CD14-positive monocyte (primary cell): ENCODE measurements around the gene TAF15. TPM values are rescaled to one million over a fixed set of nuclear protein-coding genes. Genes with fewer than 3 reads are reported as not detected.
A peak's percentile ranks its signal among the peaks of the same experiment; 100 is the strongest.

Experiments used
- DNase-seq, 3 donors: peaks; one replicate each; pipeline ENCODE4 v3.0.0-alpha.2; 2011 to 2022
- H2AFZ ChIP-seq: 2 replicates; pipeline ENCODE4 v1.6.0; 2012; ENCODE audit warnings: mild to moderate bottlenecking, low read depth, low read length, inconsistent platforms; ENCODE audit not compliant: insufficient read depth, poor library complexity, severe bottlenecking
- H3K27ac ChIP-seq, 2 donors: 1 replicate in 1 of 2; 2 replicates in 1 of 2; pipeline ENCODE4 v1.5.1; 2012 to 2013; ENCODE audit warnings: low read length in 2 of 2, control low read depth in 1 of 2, inconsistent platforms in 1 of 2, low read depth in 1 of 2, mild to moderate bottlenecking in 1 of 2
- H3K27me3 ChIP-seq, 2 donors: one replicate each; pipeline versions ENCODE4 v1.6.0 to v1.6.1; 2011 to 2013; ENCODE audit warnings: low read length in 2 of 2; ENCODE audit not compliant: control insufficient read depth in 2 of 2, insufficient read depth in 2 of 2
- H3K36me3 ChIP-seq, 2 donors: replicated peaks in 1 of 2; 1 replicate in 1 of 2; 2 replicates in 1 of 2; pipeline versions ENCODE4 v1.5.1 to v1.6.1; 2012 to 2013; ENCODE audit warnings: low read length in 2 of 2, control low read depth in 1 of 2, inconsistent platforms in 1 of 2, mild to moderate bottlenecking in 1 of 2; ENCODE audit not compliant: insufficient read depth in 2 of 2, control insufficient read depth in 1 of 2
- H3K4me1 ChIP-seq, 2 donors: 1 replicate in 1 of 2; 2 replicates in 1 of 2; pipeline versions ENCODE4 v1.5.1 to v1.6.1; 2012 to 2013; ENCODE audit warnings: low read length in 2 of 2, control low read depth in 1 of 2, inconsistent platforms in 1 of 2, mild to moderate bottlenecking in 1 of 2, moderate library complexity in 1 of 2; ENCODE audit not compliant: insufficient read depth in 2 of 2, control insufficient read depth in 1 of 2
- H3K4me2 ChIP-seq: replicated peaks from 2 replicates; pipeline ENCODE3; 2012; ENCODE audit warnings: low read length, moderate library complexity, mild to moderate bottlenecking; ENCODE audit not compliant: poor library complexity, severe bottlenecking; ENCODE audit errors: extremely low read depth
- H3K4me3 ChIP-seq, 3 experiments: fragments of 200-600 bp in 1 of 3; sonication (generic) in 1 of 3; replicated peaks in 1 of 3; 1 replicate in 2 of 3; 2 replicates in 1 of 3; pipeline ENCODE4 v1.5.1; 2011 to 2013; ENCODE audit warnings: low read length in 3 of 3, mild to moderate bottlenecking in 3 of 3, control low read depth in 2 of 3, low read depth in 2 of 3, inconsistent platforms in 1 of 3, moderate library complexity in 1 of 3
- H3K79me2 ChIP-seq: 2 replicates; pipeline ENCODE4 v1.6.0; 2012; ENCODE audit warnings: mild to moderate bottlenecking, control low read depth, inconsistent platforms, low read length, moderate library complexity; ENCODE audit not compliant: insufficient read depth
- H3K9ac ChIP-seq: 2 replicates; pipeline ENCODE4 v1.6.0; 2017; ENCODE audit warnings: low read length, mild to moderate bottlenecking; ENCODE audit not compliant: insufficient read depth, poor library complexity, severe bottlenecking
- H3K9me3 ChIP-seq, 2 donors: replicated peaks in 1 of 2; 1 replicate in 1 of 2; 2 replicates in 1 of 2; pipeline versions ENCODE4 v1.5.1 to v1.6.1; 2012 to 2013; ENCODE audit warnings: low read length in 2 of 2, control low read depth in 1 of 2; ENCODE audit not compliant: control insufficient read depth in 1 of 2, insufficient read depth in 1 of 2
- H4K20me1 ChIP-seq: 2 replicates; pipeline ENCODE4 v1.6.0; 2012; ENCODE audit warnings: mild to moderate bottlenecking, low read length, control low read depth, moderate library complexity; ENCODE audit not compliant: insufficient read depth
- H3K27ac Mint-ChIP-seq, 7 donors: one replicate each; pipeline ENCODE4 v1.8.0; 2020; ENCODE audit warnings: mild to moderate bottlenecking in 7 of 7, mixed read lengths in 7 of 7, moderate library complexity in 6 of 7, inconsistent platforms in 2 of 7
- H3K27me3 Mint-ChIP-seq, 3 donors: one replicate each; pipeline ENCODE4 v1.8.0; 2021 to 2022; ENCODE audit warnings: low read depth in 3 of 3, mild to moderate bottlenecking in 3 of 3, mixed read lengths in 3 of 3, moderate library complexity in 3 of 3, inconsistent platforms in 1 of 3
- H3K36me3 Mint-ChIP-seq, 2 donors: one replicate each; pipeline ENCODE4 v1.8.0; 2020; ENCODE audit warnings: mixed read lengths in 2 of 2, inconsistent platforms in 1 of 2, mild to moderate bottlenecking in 1 of 2
- H3K4me1 Mint-ChIP-seq: one replicate; pipeline ENCODE4 v1.8.0; 2020; ENCODE audit warnings: mild to moderate bottlenecking, mixed read lengths
- H3K4me3 Mint-ChIP-seq, 2 donors: one replicate each; pipeline ENCODE4 v1.8.0; 2020; ENCODE audit warnings: mild to moderate bottlenecking in 2 of 2, mixed read lengths in 2 of 2, moderate library complexity in 1 of 2
- H3K9me3 Mint-ChIP-seq, 7 donors: one replicate each; pipeline ENCODE4 v1.8.0; 2020 to 2022; ENCODE audit warnings: mixed read lengths in 7 of 7, mild to moderate bottlenecking in 6 of 7, moderate library complexity in 6 of 7, inconsistent platforms in 2 of 7
- CTCF ChIP-seq: fragments of 200-600 bp; IDR thresholded peaks from one replicate; pipeline ENCODE4 v1.8.0; 2022; ENCODE audit warnings: antibody characterized with exemption, mild to moderate bottlenecking
- WGBS: methylation state at CpG from one replicate; pipeline ENCODE4 v1.1.5; 2013; ENCODE audit warnings: missing lambda C conversion rate; ENCODE audit not compliant: insufficient coverage; 5-methylcytosine and 5-hydroxymethylcytosine counted together
- intact Hi-C, 2 donors: fragments of 100-400 bp; cut with micrococcal nuclease; formaldehyde crosslinking; loops; one replicate each; pipeline versions ENCODE4 v1.15.0 to v1.15.1; 2023
- polyA plus RNA-seq, 3 donors: library from polyadenylated mRNA; depleted of rRNA in 1 of 3; unstranded in 2 of 3; stranded (reverse) in 1 of 3; fragments of 300-500 nt in 2 of 3; fragments of >200 nt in 1 of 3; fragmentation: Illumina TruSeq in 2 of 3; gene quantifications; 1 replicate in 2 of 3; 2 replicates in 1 of 3; pipeline ENCODE4 v1.2.3, GENCODE V29; 2012 to 2021

The TAF15 gene
- polyA plus RNA-seq, 3 donors = 6.0 to 50.6 (median 16.3) TPM

GRCh38 chr17:35788477-35789368 is 20.6 kb upstream of the TAF15 start:
- H3K9ac ChIP-seq = no peak overlapping the region
- no peak overlapping the region for H3K27ac ChIP-seq
- H3K27ac Mint-ChIP-seq = no peak overlapping the region
- intact Hi-C loops = no loop called here
- peaks cover 24 to 37% (median 28%) of the 10 kb centered on the region in 3 donors for H3K27me3 Mint-ChIP-seq
- H3K36me3 Mint-ChIP-seq = no peaks in the 10 kb centered on the region
- H3K4me1 Mint-ChIP-seq = no peaks in the 10 kb centered on the region
- no peaks in the 10 kb centered on the region for H3K9me3 ChIP-seq
- H3K9me3 Mint-ChIP-seq = peaks cover 0 to 2% (median 0%) of the 10 kb centered on the region in 7 donors
- H3K4me3 Mint-ChIP-seq = no peak overlapping the region
- H4K20me1 ChIP-seq = no peaks in the 10 kb centered on the region
- H3K4me1 ChIP-seq = no peaks in the 10 kb centered on the region
- peak overlapping the region; percentile 17 for H2AFZ ChIP-seq
- 74% methylated on average over 2 of the region's 2 CpGs for WGBS
- H3K36me3 ChIP-seq = no peaks in the 10 kb centered on the region
- no peaks in the 10 kb centered on the region for H3K79me2 ChIP-seq
- no peak for DNase-seq
- no peak overlapping the region for H3K4me2 ChIP-seq
- H3K27me3 ChIP-seq = peaks cover 13 to 27% of the 10 kb centered on the region in 2 donors
- TF ChIP-seq CTCF = no peak
- no peak overlapping the region for H3K4me3 ChIP-seq

- Histone ChIP-seq H3K27me3 (peaks cover 30 to 44% of the 10 kb centered on the region in 2 donors), H2AFZ (no peak overlapping the region), H3K4me3 (no peak overlapping the region), H3K79me2 (no peaks in the 10 kb centered on the region), H3K36me3 (no peaks in the 10 kb centered on the region), H4K20me1 (no peaks in the 10 kb centered on the region), H3K4me2 (no peak overlapping the region), H3K27ac (no peak overlapping the region), H3K9ac (no peak overlapping the region), H3K4me1 (peaks cover 8 to 13% of the 10 kb centered on the region in 2 donors), H3K9me3 (peaks cover 0 to 6% of the 10 kb centered on the region in 2 donors)
- intact Hi-C loops = no loop called here
- Mint-ChIP-seq H3K4me3 (no peak overlapping the region), H3K36me3 (peaks cover 0 to 2% of the 10 kb centered on the region in 2 donors), H3K27me3 (peaks cover 42 to 55% (median 42%) of the 10 kb centered on the region in 3 donors), H3K4me1 (peaks cover 10% of the 10 kb centered on the region), H3K9me3 (peaks cover 0 to 4% (median 0%) of the 10 kb centered on the region in 7 donors), H3K27ac (no peak overlapping the region)
- no peak for DNase-seq
- TF ChIP-seq CTCF = no peak
- 94% methylated on average over 2 of the region's 3 CpGs for WGBS
Measured at GRCh38 chr17:35790841-35791240, 18.4 kb upstream of the TAF15 start.
